SK-N-SH (cell line): ENCODE measurements around the gene ZNF487. TPM values are rescaled to one million over a fixed set of nuclear protein-coding genes. Genes with fewer than 3 reads are reported as not detected.
A peak's percentile ranks its signal among the peaks of the same experiment; 100 is the strongest.

ENCODE experiments used
- CTCF ChIA-PET: fragments of 300-600, 350-600 bp; formaldehyde crosslinking; extraction: SDS; loops from one replicate; lab custom pipeline; 2021; lab: Yijun Ruan, JAX
- POLR2A ChIA-PET: fragments of 350-600 bp; sonication (Branson Sonifier 250); formaldehyde crosslinking; extraction: SDS; loops from one replicate; lab custom pipeline; 2020; ENCODE audit warnings: antibody characterized with exemption, inconsistent platforms; lab: Yijun Ruan, JAX
- DNase-seq: peaks from one replicate; pipeline ENCODE4 v3.0.0; 2012
- H2AFZ ChIP-seq: fragments of 200-600 bp; sonication (generic); 2 replicates; pipeline ENCODE4 v1.8.1; 2016; ENCODE audit warnings: antibody characterized with exemption, mild to moderate bottlenecking, low read depth
- H3F3A ChIP-seq: fragments of 200-600 bp; sonication (generic); replicated peaks from 2 replicates; pipeline ENCODE3; 2016; ENCODE audit warnings: antibody characterized with exemption, mild to moderate bottlenecking; ENCODE audit not compliant: insufficient read depth
- H3K27ac ChIP-seq, 2 experiments: fragments of 200-500 bp in 1 of 2; fragments of 200-600 bp in 1 of 2; sonication (Bioruptor generic) in 1 of 2; sonication (generic), shearing (Covaris generic) in 1 of 2; 2 replicates each; pipeline versions ENCODE4 v1.5.1 to v1.6.1; 2014 to 2016; ENCODE audit warnings: low read depth in 2 of 2, inconsistent platforms in 1 of 2, low read length in 1 of 2, mild to moderate bottlenecking in 1 of 2, mixed read lengths in 1 of 2
- H3K27me3 ChIP-seq: fragments of 200-600 bp; sonication (generic), shearing (Covaris generic); 2 replicates; pipeline ENCODE4 v1.6.1; 2016; ENCODE audit warnings: mixed run types; ENCODE audit not compliant: insufficient read depth
- H3K36me3 ChIP-seq, 2 experiments: fragments of 200-500 bp in 1 of 2; fragments of 200-600 bp in 1 of 2; sonication (Bioruptor generic) in 1 of 2; sonication (generic) in 1 of 2; replicated peaks in 1 of 2; 2 replicates each; pipeline versions ENCODE3 to v1.5.1; 2014 to 2016; ENCODE audit warnings: low read length in 1 of 2, mild to moderate bottlenecking in 1 of 2; ENCODE audit not compliant: insufficient read depth in 2 of 2, control insufficient read depth in 1 of 2
- H3K4me1 ChIP-seq, 2 experiments: fragments of 200-500 bp in 1 of 2; fragments of 200-600 bp in 1 of 2; sonication (Bioruptor generic) in 1 of 2; sonication (generic), shearing (Covaris generic) in 1 of 2; 2 replicates each; pipeline versions ENCODE4 v1.5.1 to v1.6.1; 2014 to 2016; ENCODE audit warnings: low read depth in 1 of 2, low read length in 1 of 2, mixed run types in 1 of 2; ENCODE audit not compliant: insufficient read depth in 2 of 2, control insufficient read depth in 1 of 2
- H3K4me2 ChIP-seq: fragments of 200-600 bp; sonication (generic), shearing (Covaris generic); 2 replicates; pipeline ENCODE4 v1.6.1; 2017; ENCODE audit warnings: mixed run types
- H3K4me3 ChIP-seq, 2 experiments: fragments of 200-500 bp in 1 of 2; fragments of 200-600 bp in 1 of 2; sonication (Bioruptor generic) in 1 of 2; sonication (generic), shearing (Covaris generic) in 1 of 2; 2 replicates each; pipeline versions ENCODE4 v1.5.1 to v1.8.1; 2014 to 2016; ENCODE audit warnings: low read depth in 2 of 2, inconsistent platforms in 1 of 2, low read length in 1 of 2, mild to moderate bottlenecking in 1 of 2, mixed read lengths in 1 of 2, moderate library complexity in 1 of 2
- H3K79me2 ChIP-seq: fragments of 200-600 bp; sonication (generic); 2 replicates; pipeline ENCODE4 v1.8.1; 2017; ENCODE audit warnings: mild to moderate bottlenecking; ENCODE audit not compliant: insufficient read depth
- H3K9ac ChIP-seq: fragments of 200-600 bp; sonication (generic); 2 replicates; pipeline ENCODE4 v1.6.1; 2017; ENCODE audit warnings: mixed run types
- H3K9me2 ChIP-seq: fragments of 200-600 bp; sonication (generic); 2 replicates; pipeline ENCODE4 v1.6.1; 2017; ENCODE audit warnings: mixed run types
- H3K9me3 ChIP-seq: fragments of 200-600 bp; sonication (generic); 2 replicates; pipeline ENCODE4 v1.6.1; 2017; ENCODE audit warnings: mixed run types, mild to moderate bottlenecking, moderate library complexity
- H4K20me1 ChIP-seq: fragments of 200-600 bp; sonication (generic); 2 replicates; pipeline ENCODE4 v1.6.1; 2017; ENCODE audit warnings: mild to moderate bottlenecking, mixed run types; ENCODE audit not compliant: insufficient read depth
- CHD2 ChIP-seq: fragments of 150-350 bp; IDR thresholded peaks from 2 replicates; pipeline ENCODE4 v1.6.1; 2018; ENCODE audit warnings: low read length; ENCODE audit not compliant: partially characterized antibody
- ELF1 ChIP-seq: IDR thresholded peaks from 2 replicates; pipeline ENCODE4 v1.4.0; 2012
- EP300 ChIP-seq, 2 experiments: IDR thresholded peaks; 2 replicates each; pipeline versions ENCODE4 v1.4.0 to v1.6.1; 2012; ENCODE audit warnings: borderline replicate concordance in 1 of 2, low read depth in 1 of 2, low read length in 1 of 2
- EZH2phosphoT487 ChIP-seq: fragments of 200-600 bp; sonication (generic); IDR thresholded peaks from 2 replicates; pipeline ENCODE4 v1.6.1; 2017; ENCODE audit warnings: low read depth, mixed run types, mild to moderate bottlenecking, antibody characterized with exemption, moderate library complexity, borderline replicate concordance
- FOSL2 ChIP-seq: IDR thresholded peaks from 2 replicates; pipeline ENCODE4 v1.4.0; 2012; ENCODE audit warnings: low read depth, mild to moderate bottlenecking, moderate library complexity, borderline replicate concordance
- FOXJ3 ChIP-seq: sonication (generic); formaldehyde crosslinking; IDR thresholded peaks from 2 replicates; pipeline ENCODE4 v1.5.1; 2020; ENCODE audit warnings: mild to moderate bottlenecking, missing genetic modification reagents
- JUND ChIP-seq: IDR thresholded peaks from 2 replicates; pipeline ENCODE4 v1.4.0; 2012
- MEF2A ChIP-seq: IDR thresholded peaks from 2 replicates; pipeline ENCODE4 v1.4.0; 2012; ENCODE audit warnings: low read depth, borderline replicate concordance
- MXI1 ChIP-seq: IDR thresholded peaks from 2 replicates; pipeline ENCODE4 v1.6.1; 2012; ENCODE audit warnings: mild to moderate bottlenecking, low read depth, low read length, improper control_type of control experiment
- NFIC ChIP-seq: IDR thresholded peaks from 2 replicates; pipeline ENCODE4 v1.4.0; 2012; ENCODE audit warnings: borderline replicate concordance
- POLR2AphosphoS5 ChIP-seq: IDR thresholded peaks from 2 replicates; pipeline ENCODE4 v1.6.1; 2012; ENCODE audit warnings: low read depth, low read length
- RAD21 ChIP-seq: IDR thresholded peaks from 2 replicates; pipeline ENCODE4 v1.6.1; 2012; ENCODE audit warnings: mild to moderate bottlenecking, low read length
- SIN3A ChIP-seq: IDR thresholded peaks from 2 replicates; pipeline ENCODE4 v1.6.1; 2012; ENCODE audit warnings: low read depth, mild to moderate bottlenecking, low read length, moderate library complexity, borderline replicate concordance
- TAF1 ChIP-seq: IDR thresholded peaks from 2 replicates; pipeline ENCODE4 v1.6.1; 2012; ENCODE audit warnings: low read depth, mild to moderate bottlenecking, low read length, moderate library complexity, borderline replicate concordance
- WGBS: methylation state at CpG from one replicate; pipeline ENCODE4 v1.1.6; 2017; ENCODE audit warnings: low lambda C conversion rate; 5-methylcytosine and 5-hydroxymethylcytosine counted together
- polyA plus RNA-seq, 3 experiments: library from polyadenylated mRNA; depleted of rRNA; stranded (reverse); fragments of >200 nt; gene quantifications; 2 replicates each; pipeline ENCODE4 v1.2.3, GENCODE V29; 2012
- TF ChIP-seq, protein P1 (sequence below): fragments of 150-350 bp; IDR thresholded peaks from 2 replicates; pipeline ENCODE4 v1.6.1; 2017; ENCODE audit warnings: antibody characterized with exemption, low read length, low read depth, borderline replicate concordance
- TF ChIP-seq, protein P2 (sequence below): IDR thresholded peaks from 2 replicates; pipeline ENCODE4 v1.4.0; 2012; ENCODE audit warnings: low read depth, borderline replicate concordance
- TF ChIP-seq, protein P3 (sequence below): IDR thresholded peaks from 2 replicates; pipeline ENCODE4 v1.6.1; 2012; ENCODE audit warnings: mild to moderate bottlenecking, low read depth, low read length, moderate library complexity
- TF ChIP-seq, protein P4 (sequence below): IDR thresholded peaks from 2 replicates; pipeline ENCODE4 v1.4.0; 2012; ENCODE audit warnings: low read depth
- TF ChIP-seq, protein P5 (sequence below): fragments of 150-350 bp; IDR thresholded peaks from 2 replicates; pipeline ENCODE4 v1.6.1; 2016; ENCODE audit warnings: mild to moderate bottlenecking, low read depth, low read length
- TF ChIP-seq, protein P6 (sequence below): IDR thresholded peaks from 2 replicates; pipeline ENCODE4; 2012
- TF ChIP-seq, protein P7 (sequence below): IDR thresholded peaks from 2 replicates; pipeline ENCODE4 v1.4.0; 2012; ENCODE audit warnings: low read depth, borderline replicate concordance

Gene ZNF487
- polyA plus RNA-seq, 1 of the 3 experiments (the other 2 are of a cell fraction), result 2.7 TPM

DNA sequence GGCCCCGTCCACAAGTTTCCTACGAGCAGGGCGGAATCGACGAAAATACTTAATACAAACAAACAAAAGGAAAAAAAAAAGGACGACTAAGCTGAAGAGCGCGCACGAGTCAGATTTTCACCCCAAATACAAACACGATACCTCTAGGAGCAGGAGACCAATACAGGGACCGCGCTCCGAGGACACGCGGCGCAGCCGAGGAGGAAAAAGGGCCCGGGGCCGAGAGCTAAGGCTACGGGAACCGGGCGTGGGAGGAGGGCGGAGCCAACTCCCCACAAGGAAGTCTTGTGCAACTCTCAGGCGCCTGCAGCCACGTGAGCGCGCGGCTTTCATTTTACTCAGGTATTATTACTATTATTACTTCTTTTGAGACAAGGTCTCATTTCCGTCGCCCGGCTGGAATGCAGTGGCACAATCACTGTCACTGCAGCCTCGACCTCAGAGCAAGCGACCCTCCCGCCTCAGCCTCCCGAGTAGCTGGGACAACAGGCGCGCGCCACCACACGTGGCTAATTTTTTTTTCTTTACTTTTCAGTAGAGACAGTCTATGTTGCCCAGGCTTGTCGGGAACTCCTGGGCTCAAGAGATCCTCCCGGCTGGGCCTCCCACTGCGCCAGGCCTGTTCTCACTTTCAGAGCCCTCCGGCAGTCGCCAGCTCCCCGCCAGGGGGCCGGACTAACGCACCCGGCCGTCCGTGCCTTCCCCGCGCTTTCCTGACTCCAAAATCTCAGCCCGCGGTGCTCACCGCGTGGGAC is 29.2 kb upstream of the ZNF487 start:
- H3K4me2 ChIP-seq, result peak overlapping the region; percentile 98
- H3K9me3 ChIP-seq, result no peaks in the 10 kb centered on the region
- H3K27me3 ChIP-seq, result no peaks in the 10 kb centered on the region
- peaks cover 0 to 18% of the 10 kb centered on the region in 2 experiments for H3K36me3 ChIP-seq
- H4K20me1 ChIP-seq, result peaks cover 50% of the 10 kb centered on the region
- peaks cover 18% of the 10 kb centered on the region for H3F3A ChIP-seq
- peaks cover 11 to 12% of the 10 kb centered on the region in 2 experiments; a peak in 2 of 4 replicates for H3K4me1 ChIP-seq
- no peak overlapping the region for H2AFZ ChIP-seq
- no peaks in the 10 kb centered on the region for H3K9me2 ChIP-seq
- peaks cover 62% of the 10 kb centered on the region for H3K79me2 ChIP-seq
- DNase-seq, result peak; percentile 85
- POLR2A ChIA-PET, result interaction anchor here (0.9 to 1.4 kb wide), 2 partner anchors 10 to 11 kb away, joined by 3 to 4 read pairs; no protein-coding TSS in a partner anchor
- H3K27ac ChIP-seq, result peak overlapping the region; percentile 92 to 97
- CTCF ChIA-PET, result interaction anchor here (0.6 to 1.8 kb wide), 5 partner anchors 12 to 203 kb away, joined by 3 to 6 read pairs (median 4); partner anchors contain the start of gene ZNF487
- H3K9ac ChIP-seq, result peak overlapping the region; percentile 99
- WGBS, result 1% methylated on average over 45 of the region's 56 CpGs
- peak overlapping the region; percentile 67 to 86 for H3K4me3 ChIP-seq
- TF ChIP-seq, protein P1, sequence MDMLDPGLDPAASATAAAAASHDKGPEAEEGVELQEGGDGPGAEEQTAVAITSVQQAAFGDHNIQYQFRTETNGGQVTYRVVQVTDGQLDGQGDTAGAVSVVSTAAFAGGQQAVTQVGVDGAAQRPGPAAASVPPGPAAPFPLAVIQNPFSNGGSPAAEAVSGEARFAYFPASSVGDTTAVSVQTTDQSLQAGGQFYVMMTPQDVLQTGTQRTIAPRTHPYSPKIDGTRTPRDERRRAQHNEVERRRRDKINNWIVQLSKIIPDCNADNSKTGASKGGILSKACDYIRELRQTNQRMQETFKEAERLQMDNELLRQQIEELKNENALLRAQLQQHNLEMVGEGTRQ, result peak; percentile 23; the same call in 1 of the 2 replicates
- TF ChIP-seq EZH2phosphoT487 (no peak), TAF1 (peak; percentile 78; the same call in 1 of the 2 replicates), FOSL2 (no peak), POLR2AphosphoS5 (peak; percentile 91), MXI1 (peak; percentile 97), JUND (no peak), FOXJ3 (no peak), ELF1 (peak; percentile 55), EP300 (IDR thresholded peaks at IDR 0.05; ENCODE audit: borderline replicate concordance in 1 of 2, low read depth in 1 of 2, low read length in 1 of 2) (no peak), RAD21 (no peak), NFIC (no peak), CHD2 (no peak), MEF2A (no peak), SIN3A (peak; percentile 55; the same call in 1 of the 2 replicates)
- TF ChIP-seq, protein P2, sequence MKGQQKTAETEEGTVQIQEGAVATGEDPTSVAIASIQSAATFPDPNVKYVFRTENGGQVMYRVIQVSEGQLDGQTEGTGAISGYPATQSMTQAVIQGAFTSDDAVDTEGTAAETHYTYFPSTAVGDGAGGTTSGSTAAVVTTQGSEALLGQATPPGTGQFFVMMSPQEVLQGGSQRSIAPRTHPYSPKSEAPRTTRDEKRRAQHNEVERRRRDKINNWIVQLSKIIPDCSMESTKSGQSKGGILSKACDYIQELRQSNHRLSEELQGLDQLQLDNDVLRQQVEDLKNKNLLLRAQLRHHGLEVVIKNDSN, result peak; percentile 88
- TF ChIP-seq, protein P3, sequence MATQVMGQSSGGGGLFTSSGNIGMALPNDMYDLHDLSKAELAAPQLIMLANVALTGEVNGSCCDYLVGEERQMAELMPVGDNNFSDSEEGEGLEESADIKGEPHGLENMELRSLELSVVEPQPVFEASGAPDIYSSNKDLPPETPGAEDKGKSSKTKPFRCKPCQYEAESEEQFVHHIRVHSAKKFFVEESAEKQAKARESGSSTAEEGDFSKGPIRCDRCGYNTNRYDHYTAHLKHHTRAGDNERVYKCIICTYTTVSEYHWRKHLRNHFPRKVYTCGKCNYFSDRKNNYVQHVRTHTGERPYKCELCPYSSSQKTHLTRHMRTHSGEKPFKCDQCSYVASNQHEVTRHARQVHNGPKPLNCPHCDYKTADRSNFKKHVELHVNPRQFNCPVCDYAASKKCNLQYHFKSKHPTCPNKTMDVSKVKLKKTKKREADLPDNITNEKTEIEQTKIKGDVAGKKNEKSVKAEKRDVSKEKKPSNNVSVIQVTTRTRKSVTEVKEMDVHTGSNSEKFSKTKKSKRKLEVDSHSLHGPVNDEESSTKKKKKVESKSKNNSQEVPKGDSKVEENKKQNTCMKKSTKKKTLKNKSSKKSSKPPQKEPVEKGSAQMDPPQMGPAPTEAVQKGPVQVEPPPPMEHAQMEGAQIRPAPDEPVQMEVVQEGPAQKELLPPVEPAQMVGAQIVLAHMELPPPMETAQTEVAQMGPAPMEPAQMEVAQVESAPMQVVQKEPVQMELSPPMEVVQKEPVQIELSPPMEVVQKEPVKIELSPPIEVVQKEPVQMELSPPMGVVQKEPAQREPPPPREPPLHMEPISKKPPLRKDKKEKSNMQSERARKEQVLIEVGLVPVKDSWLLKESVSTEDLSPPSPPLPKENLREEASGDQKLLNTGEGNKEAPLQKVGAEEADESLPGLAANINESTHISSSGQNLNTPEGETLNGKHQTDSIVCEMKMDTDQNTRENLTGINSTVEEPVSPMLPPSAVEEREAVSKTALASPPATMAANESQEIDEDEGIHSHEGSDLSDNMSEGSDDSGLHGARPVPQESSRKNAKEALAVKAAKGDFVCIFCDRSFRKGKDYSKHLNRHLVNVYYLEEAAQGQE, result peak; percentile 15; the same call in 1 of the 2 replicates
- TF ChIP-seq, protein P4, sequence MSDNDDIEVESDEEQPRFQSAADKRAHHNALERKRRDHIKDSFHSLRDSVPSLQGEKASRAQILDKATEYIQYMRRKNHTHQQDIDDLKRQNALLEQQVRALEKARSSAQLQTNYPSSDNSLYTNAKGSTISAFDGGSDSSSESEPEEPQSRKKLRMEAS, result peak; percentile 94
- TF ChIP-seq, protein P5, sequence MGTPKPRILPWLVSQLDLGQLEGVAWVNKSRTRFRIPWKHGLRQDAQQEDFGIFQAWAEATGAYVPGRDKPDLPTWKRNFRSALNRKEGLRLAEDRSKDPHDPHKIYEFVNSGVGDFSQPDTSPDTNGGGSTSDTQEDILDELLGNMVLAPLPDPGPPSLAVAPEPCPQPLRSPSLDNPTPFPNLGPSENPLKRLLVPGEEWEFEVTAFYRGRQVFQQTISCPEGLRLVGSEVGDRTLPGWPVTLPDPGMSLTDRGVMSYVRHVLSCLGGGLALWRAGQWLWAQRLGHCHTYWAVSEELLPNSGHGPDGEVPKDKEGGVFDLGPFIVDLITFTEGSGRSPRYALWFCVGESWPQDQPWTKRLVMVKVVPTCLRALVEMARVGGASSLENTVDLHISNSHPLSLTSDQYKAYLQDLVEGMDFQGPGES, result no peak
- TF ChIP-seq, protein P6, sequence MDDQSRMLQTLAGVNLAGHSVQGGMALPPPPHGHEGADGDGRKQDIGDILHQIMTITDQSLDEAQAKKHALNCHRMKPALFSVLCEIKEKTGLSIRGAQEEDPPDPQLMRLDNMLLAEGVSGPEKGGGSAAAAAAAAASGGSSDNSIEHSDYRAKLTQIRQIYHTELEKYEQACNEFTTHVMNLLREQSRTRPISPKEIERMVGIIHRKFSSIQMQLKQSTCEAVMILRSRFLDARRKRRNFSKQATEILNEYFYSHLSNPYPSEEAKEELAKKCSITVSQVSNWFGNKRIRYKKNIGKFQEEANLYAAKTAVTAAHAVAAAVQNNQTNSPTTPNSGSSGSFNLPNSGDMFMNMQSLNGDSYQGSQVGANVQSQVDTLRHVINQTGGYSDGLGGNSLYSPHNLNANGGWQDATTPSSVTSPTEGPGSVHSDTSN, result no peak
- TF ChIP-seq, protein P7, sequence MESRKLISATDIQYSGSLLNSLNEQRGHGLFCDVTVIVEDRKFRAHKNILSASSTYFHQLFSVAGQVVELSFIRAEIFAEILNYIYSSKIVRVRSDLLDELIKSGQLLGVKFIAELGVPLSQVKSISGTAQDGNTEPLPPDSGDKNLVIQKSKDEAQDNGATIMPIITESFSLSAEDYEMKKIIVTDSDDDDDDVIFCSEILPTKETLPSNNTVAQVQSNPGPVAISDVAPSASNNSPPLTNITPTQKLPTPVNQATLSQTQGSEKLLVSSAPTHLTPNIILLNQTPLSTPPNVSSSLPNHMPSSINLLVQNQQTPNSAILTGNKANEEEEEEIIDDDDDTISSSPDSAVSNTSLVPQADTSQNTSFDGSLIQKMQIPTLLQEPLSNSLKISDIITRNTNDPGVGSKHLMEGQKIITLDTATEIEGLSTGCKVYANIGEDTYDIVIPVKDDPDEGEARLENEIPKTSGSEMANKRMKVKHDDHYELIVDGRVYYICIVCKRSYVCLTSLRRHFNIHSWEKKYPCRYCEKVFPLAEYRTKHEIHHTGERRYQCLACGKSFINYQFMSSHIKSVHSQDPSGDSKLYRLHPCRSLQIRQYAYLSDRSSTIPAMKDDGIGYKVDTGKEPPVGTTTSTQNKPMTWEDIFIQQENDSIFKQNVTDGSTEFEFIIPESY, result no peak
